HG02852 (cell line): ENCODE results near the gene TCAIM.
"Not testable (repeated sequence)": the region's sequence is repeated elsewhere in the genome, so short reads cannot be mapped to it uniquely, and the experiment has no call there.

Source experiments
- ATAC-seq: cut with Tn5 transposase; IDR thresholded peaks from one replicate; pipeline ENCODE4 v1.9.1; 2021; ENCODE audit warnings: mild to moderate bottlenecking, moderate library complexity; ENCODE audit not compliant: unreplicated experiment

TCAIM gene

GRCh38 chr3:44342176-44342790 lies 3.7 kb downstream of the TCAIM start:
- no peak for ATAC-seq

DNA sequence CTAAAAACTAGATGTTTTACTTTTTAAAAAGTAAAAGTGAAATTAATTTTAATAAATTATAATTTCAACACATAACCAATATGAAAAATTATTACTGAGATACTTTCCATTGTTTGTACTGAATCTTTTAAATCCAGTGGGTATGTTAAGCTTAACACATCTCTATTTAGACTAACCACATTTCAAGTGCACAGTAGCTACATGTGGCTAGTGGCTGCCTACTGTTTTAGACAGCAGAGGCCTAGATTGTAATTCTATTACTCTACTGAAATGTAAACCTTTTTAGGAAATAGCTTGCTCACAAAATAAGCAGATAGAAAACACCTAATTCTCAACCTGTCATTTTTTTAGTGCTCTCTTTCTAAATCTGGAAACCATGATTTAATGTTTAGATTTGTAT lies 4.9 kb downstream of the TCAIM start:
- no peak for ATAC-seq

DNA sequence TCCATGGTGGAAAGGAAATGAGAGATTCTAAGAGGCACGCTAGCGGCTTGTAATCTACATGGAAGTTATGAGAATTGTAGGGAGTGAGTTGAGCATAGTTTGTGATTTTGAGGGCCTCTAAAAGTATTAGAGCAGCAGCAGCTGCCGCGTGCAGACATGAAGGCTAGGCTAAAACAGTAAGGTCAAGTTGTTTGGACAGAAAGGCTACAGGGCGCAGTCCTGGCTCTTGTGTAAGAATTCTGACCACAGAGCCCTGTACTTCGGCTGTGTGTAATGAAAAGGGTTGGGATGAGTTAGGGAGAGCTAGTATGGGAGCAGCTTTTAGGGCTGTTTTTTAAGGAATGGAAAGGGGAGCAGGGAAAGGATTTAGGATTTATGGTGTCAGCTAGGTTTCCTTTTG lies 8.0 kb downstream of the TCAIM start:
- not testable (repeated sequence) for ATAC-seq

GRCh38 chr3:44348993-44349392 lies 10.4 kb downstream of the TCAIM start:
- no peak for ATAC-seq

- ATAC-seq = no peak
Observed at GRCh38 chr3:44353355-44353924, 14.9 kb downstream of the TCAIM start.

DNA sequence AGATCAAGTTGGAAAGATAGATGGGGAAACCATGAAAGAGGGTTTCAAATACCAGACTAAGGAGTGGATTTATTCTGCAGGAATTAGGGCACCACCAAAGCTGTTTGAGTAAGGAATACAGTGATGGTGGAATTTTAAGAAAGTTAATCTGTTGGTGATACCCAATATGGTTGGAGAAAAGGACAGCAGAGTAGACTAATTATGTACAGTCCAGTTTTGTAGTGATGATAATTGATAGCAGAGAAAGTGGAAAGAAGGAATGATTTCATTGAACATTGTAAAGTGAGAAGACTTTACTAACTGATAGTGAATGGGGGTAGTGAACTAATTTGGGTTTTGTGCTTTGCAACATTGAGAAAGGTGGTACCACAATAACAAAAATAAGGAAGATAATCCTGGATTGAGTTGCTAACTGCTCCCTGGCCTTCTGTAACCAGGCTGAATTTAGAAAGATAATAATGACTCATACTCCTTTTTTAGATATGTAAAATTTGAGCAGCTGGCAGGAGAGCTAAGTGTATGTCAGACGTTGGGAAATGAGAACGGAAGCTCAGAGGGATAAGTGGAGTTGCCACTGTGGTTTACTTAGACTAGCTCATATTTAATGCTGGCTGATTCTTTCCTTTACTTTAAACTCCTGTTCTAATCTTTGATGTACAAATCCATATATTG lies 16.9 kb downstream of the TCAIM start:
- no peak for ATAC-seq

GRCh38 chr3:44359146-44359751 lies 20.7 kb downstream of the TCAIM start:
- no peak for ATAC-seq

- no peak for ATAC-seq
Observed at GRCh38 chr3:44363591-44363990, 25.0 kb downstream of the TCAIM start.

DNA sequence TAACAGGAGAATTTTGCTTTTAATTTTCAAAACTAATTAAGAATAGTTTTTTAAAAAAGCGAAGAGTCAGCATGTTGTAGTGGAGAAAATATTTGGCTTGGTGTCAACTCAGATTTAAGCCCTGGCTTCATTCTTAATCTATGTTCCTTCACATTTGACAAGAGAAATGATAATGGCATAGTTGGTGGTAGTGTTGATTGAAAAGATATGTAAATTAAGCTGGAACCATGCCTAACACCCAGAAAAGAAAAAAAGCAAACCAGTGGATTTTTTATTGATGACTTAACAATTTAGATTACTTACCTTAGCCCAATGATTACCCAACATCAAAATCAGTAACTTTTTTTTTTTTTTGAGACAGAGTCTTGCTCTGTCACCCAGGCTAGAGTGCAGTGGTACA lies 27.4 kb downstream of the TCAIM start:
- no peak for ATAC-seq

- no peak for ATAC-seq
Observed at GRCh38 chr3:44375450-44375849, 36.9 kb downstream of the TCAIM start.

GRCh38 chr3:44387404-44387803 lies 48.8 kb downstream of the TCAIM start:
- no peak for ATAC-seq

DNA sequence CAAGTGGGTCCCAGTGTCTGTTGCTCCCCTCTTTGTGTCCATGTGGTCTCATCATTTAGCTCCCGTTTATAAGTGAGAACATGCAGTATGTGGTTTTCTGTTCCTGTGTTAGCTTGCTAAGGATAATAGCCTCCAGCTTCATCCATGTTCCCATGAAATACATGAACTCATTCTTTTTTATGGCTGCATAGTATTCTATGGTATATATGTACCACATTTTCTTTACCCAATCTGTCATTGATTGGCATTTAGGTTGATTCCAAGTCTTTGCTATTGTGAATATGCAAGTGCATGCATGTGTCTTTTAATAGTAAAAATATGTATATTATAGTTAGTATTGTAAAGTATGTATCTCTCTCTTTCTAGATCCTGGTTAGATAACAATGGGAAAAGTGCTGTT lies 53.9 kb downstream of the TCAIM start:
- ATAC-seq = no peak

DNA sequence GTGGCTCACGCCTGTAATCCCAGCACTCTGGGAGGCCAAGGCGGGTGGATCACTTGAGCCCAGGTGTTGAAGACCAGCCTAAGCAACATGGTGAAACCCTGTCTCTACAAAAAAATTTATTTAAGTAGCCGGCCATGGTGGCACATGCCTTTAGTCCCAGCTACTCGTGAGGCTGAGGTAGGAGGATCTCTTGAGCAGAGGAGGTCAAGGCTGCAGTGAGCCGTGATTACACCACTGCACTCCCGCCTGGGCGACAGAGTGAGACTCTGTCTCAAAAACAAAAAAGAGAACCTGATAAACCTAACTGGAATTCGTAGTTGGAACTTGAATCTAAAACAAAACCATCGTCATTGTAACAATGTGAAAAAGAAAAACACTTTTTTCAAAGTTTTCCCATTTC lies 57.1 kb downstream of the TCAIM start:
- ATAC-seq = no peak

DNA sequence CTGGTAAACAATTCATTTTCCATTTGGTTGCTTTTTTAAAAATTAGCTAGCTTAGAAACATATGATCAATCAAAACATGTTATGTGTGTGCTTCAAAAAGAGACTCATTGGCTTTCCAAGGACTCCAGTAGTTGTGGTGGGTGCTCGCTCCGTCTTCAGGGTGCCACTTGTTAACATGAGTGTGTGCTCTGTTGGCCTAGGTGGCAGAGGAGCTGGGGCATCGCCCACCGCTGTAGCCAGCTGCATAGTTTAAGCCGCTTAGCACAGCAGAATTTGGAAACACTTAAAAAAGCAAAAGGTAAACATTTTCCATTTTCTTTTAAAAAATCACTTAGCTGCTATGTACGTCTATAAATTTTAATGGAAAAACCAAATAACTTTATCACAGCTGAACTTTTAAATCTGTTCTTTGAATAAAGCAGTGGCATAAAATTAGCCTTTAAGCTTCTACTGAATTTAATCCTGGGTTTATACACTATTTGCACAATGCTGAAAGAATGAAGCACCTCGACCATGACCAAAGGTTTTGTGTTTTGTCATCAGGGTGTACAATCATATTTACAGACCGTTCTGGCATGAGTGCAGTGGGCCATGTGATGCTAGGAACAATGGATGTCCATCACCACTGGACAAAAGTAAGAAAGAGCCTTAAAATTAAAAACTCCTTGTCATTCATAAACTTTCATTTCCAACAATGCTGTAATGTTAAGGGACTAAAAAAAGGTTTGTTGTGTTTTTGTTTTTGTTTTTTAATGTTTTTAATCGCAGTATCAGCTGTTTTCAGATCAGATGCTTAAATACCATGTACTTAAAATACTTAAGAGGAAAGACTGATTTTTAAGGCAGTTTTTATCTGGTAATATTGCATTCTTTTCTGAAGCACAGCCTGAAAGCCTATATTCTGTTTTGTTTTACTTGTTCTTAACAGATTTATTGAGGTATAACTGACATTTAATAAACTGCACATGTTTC lies 57.9 kb downstream of the TCAIM start:
- ATAC-seq = no peak

DNA sequence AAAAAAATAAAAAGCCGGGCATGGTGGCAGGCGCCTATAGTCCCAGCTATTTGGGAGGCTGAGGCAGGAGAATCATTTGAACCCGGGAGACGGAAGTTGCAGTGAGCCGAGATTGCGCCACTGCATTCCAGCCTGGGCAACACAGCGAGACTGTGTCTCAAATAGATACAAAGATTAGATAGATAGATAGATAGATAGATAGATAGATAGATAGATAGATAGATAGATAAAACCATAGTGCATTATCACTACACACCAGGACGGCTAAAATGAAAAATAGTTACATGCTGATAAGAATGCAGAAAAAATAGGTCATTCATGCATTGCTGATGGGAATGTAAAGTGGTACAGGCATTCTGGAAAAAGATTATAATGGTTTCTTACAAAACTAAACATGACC lies 59.7 kb downstream of the TCAIM start:
- not testable (repeated sequence) for ATAC-seq

- no peak for ATAC-seq
Observed at GRCh38 chr3:44398853-44399252, 60.3 kb downstream of the TCAIM start.

GRCh38 chr3:44400771-44401170 lies 62.2 kb downstream of the TCAIM start:
- ATAC-seq = no peak

GRCh38 chr3:44402548-44402947 lies 64.0 kb downstream of the TCAIM start:
- no peak for ATAC-seq

DNA sequence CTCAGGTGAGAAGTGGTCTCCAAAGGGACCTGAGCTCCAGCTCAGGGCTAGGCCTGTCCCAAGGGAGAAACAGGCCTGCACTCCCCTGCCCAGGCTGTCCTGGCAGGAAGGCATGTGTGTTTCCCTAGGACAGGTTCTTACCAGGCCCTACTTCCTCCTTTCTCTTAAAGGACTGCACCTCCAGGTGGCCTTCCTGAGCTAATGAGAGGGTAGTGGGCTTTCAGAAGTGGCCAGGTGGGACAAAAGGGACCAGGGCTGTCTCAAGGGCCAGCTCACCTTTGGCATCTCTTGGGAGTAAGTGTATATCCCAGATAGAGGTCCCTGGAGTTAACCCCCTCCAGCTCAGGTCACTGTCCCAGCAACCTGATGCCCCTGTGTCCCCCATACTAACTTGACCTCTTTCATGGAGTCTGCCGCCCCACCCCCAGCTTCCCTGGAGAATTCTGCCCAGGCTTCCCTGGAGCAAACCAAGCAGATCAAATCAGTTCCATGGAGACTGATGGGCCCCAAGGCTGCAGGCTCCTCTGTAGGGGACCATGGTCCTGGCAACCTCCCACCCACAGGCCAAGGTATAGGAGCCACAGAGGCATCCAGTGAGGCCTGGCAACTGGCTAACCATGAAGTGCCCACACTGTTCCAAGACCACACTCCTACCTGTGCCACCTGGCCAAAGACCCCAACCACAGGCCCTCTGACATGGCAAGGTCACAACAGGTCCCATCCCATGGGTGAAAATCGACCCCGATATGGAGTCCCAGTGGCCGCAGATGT lies 71.3 kb downstream of the TCAIM start:
- no peak for ATAC-seq

DNA sequence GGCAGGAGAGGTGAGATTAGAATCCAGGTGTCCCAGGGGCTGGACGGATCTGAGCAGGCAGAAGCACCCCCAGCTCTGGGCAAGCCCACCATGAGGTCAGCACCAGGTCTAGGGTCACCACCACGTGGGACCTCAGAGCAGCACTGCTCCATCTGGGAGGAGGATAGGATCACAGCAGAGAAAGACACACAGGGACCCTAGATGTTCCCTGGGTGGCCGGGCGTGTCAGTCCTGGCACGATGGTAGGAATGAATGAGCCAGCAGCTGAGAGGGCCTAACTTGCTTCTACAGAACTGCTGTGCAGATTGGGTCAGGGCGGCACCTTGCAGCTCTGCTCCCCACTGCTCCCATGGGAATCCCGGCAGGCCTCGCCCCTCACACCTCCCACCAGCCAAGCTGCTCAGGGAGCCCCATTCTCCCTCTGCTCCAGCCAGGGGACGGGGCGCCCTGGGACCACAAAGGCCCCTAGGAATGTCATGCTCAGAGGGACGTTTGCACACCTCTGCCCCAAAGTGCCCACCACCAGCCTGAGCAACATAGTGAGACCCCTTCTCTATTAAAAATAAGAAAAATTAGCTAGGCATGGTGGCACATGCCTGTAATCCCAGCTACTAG lies 72.6 kb downstream of the TCAIM start:
- no peak for ATAC-seq
